ENCODE measurements around the gene PFKL. TPM values are rescaled to one million over a fixed set of nuclear protein-coding genes. Genes with fewer than 3 reads are reported as not detected.

Gene PFKL
- total RNA-seq, 1 donor from 2014 or later: 129 TPM

GRCh38 chr21:44334329-44335030 is 34.6 kb downstream of the PFKL start:
- Mint-ChIP-seq H3K27ac (ENCODE audit: unreplicated experiment) (no peak overlapping the region), H3K9me3 (ENCODE audit: low read depth) (no peaks in the 10 kb centered on the region), H3K27me3 (ENCODE audit: low read depth) (no peaks in the 10 kb centered on the region), H3K36me3 (ENCODE audit: low read depth) (no peaks in the 10 kb centered on the region), H3K4me3 (ENCODE audit: unreplicated experiment) (no peak overlapping the region), H3K4me1 (ENCODE audit: low read depth) (peaks cover 16% of the 10 kb centered on the region)
- no peak for DNase-seq (ENCODE audit: low spot score)
- no peak for TF ChIP-seq CTCF (IDR thresholded peaks at IDR 0.05)

GRCh38 chr21:44335266-44336059 is 35.6 kb downstream of the PFKL start:
- Mint-ChIP-seq H3K27ac (ENCODE audit: unreplicated experiment) (no peak overlapping the region), H3K36me3 (ENCODE audit: low read depth) (no peaks in the 10 kb centered on the region), H3K4me3 (ENCODE audit: unreplicated experiment) (no peak overlapping the region), H3K4me1 (ENCODE audit: low read depth) (peaks cover 24% of the 10 kb centered on the region), H3K27me3 (ENCODE audit: low read depth) (no peaks in the 10 kb centered on the region), H3K9me3 (ENCODE audit: low read depth) (no peaks in the 10 kb centered on the region)
- no peak for TF ChIP-seq CTCF (IDR thresholded peaks at IDR 0.05)
- DNase-seq (ENCODE audit: low spot score): no peak

GRCh38 chr21:44337449-44337848 is 37.6 kb downstream of the PFKL start:
- H3K27ac Mint-ChIP-seq (ENCODE audit: unreplicated experiment): no peak overlapping the region
- TF ChIP-seq CTCF (IDR thresholded peaks at IDR 0.05): no peak
- H3K4me3 Mint-ChIP-seq (ENCODE audit: unreplicated experiment): no peak overlapping the region
- peaks cover 22% of the 10 kb centered on the region for H3K4me1 Mint-ChIP-seq (ENCODE audit: low read depth)
- H3K27me3 Mint-ChIP-seq (ENCODE audit: low read depth): no peaks in the 10 kb centered on the region
- no peak for DNase-seq (ENCODE audit: low spot score)
- no peaks in the 10 kb centered on the region for H3K36me3 Mint-ChIP-seq (ENCODE audit: low read depth)
- H3K9me3 Mint-ChIP-seq (ENCODE audit: low read depth): no peaks in the 10 kb centered on the region

GRCh38 chr21:44337941-44338895 is 38.4 kb downstream of the PFKL start:
- Mint-ChIP-seq H3K27ac (ENCODE audit: unreplicated experiment) (peak overlapping the region; percentile 85), H3K9me3 (ENCODE audit: low read depth) (no peaks in the 10 kb centered on the region), H3K27me3 (ENCODE audit: low read depth) (no peaks in the 10 kb centered on the region), H3K4me1 (ENCODE audit: low read depth) (peaks cover 22% of the 10 kb centered on the region), H3K4me3 (ENCODE audit: unreplicated experiment) (peak overlapping the region; percentile 75), H3K36me3 (ENCODE audit: low read depth) (no peaks in the 10 kb centered on the region)
- TF ChIP-seq CTCF (IDR thresholded peaks at IDR 0.05): peak; percentile 77
- peak; percentile 89 for DNase-seq (ENCODE audit: low spot score)
